Measurements from ENCODE around the gene SYT1. TPM values are rescaled to one million over a fixed set of nuclear protein-coding genes. Genes with fewer than 3 reads are reported as not detected.

Gene SYT1
- total RNA-seq, 5 donors from 2014 or later (not counting 1 experiment from before 2014, with no cell fraction given): 0.09 TPM; not detected in 3

- ChIA-PET POLR2A (no interaction called here), CTCF (no interaction called here)
- Histone ChIP-seq H3K9me3 (no peaks in the 10 kb centered on the region), H3K4me1 (ENCODE audit: control insufficient read depth in 1 of 2, extremely low read depth in 1 of 2, insufficient read depth in 2 of 2, low read length in 2 of 2) (no peaks in the 10 kb centered on the region), H3K36me3 (ENCODE audit: control insufficient read depth in 2 of 2, extremely low read depth in 1 of 2, insufficient read depth in 1 of 2, low read length in 1 of 2) (no peaks in the 10 kb centered on the region), H3K27me3 (replicated peaks in 1 of 2; ENCODE audit: control insufficient read depth in 2 of 2, extremely low read depth in 1 of 2, insufficient read depth in 2 of 2, low read length in 1 of 2) (no peaks in the 10 kb centered on the region), H3K27ac (ENCODE audit: low read length) (no peak overlapping the region), H3K4me3 (ENCODE audit: control insufficient read depth in 1 of 2, extremely low read depth in 1 of 2, low read length in 1 of 2) (no peak overlapping the region)
- H3K27ac Mint-ChIP-seq: no peak overlapping the region
- no peak for ATAC-seq (replicated peaks in 1 of 4)
- DNase-seq: no peak
- whole genome bisulfite sequencing (ENCODE audit: insufficient coverage): 23% methylated on average over 1 of the region's 9 CpGs
- H3K36me3 Mint-ChIP-seq: no peaks in the 10 kb centered on the region
- H3K27me3 Mint-ChIP-seq: no peaks in the 10 kb centered on the region
- no peak overlapping the region for H3K4me3 Mint-ChIP-seq
- H3K9me3 Mint-ChIP-seq: peaks cover 0 to 15% (median 0%) of the 10 kb centered on the region in 3 donors
- H3K4me1 Mint-ChIP-seq: no peaks in the 10 kb centered on the region
Measured at GRCh38 chr12:79302162-79302814, 437.7 kb downstream of the SYT1 start.

- ChIA-PET CTCF (no interaction called here), POLR2A (no interaction called here)
Measured at GRCh38 chr12:79307340-79307739, 442.8 kb downstream of the SYT1 start.

GRCh38 chr12:79309039-79309438 is 444.5 kb downstream of the SYT1 start:
- Mint-ChIP-seq H3K4me1 (no peaks in the 10 kb centered on the region), H3K36me3 (no peaks in the 10 kb centered on the region), H3K9me3 (peaks cover 0 to 23% (median 7%) of the 10 kb centered on the region in 3 donors), H3K4me3 (no peak overlapping the region), H3K27me3 (no peaks in the 10 kb centered on the region), H3K27ac (no peak overlapping the region)
- Histone ChIP-seq H3K9me3 (no peaks in the 10 kb centered on the region), H3K4me3 (ENCODE audit: control insufficient read depth in 1 of 2, extremely low read depth in 1 of 2, low read length in 1 of 2) (no peak overlapping the region), H3K4me1 (ENCODE audit: control insufficient read depth in 1 of 2, extremely low read depth in 1 of 2, insufficient read depth in 2 of 2, low read length in 2 of 2) (no peaks in the 10 kb centered on the region), H3K36me3 (ENCODE audit: control insufficient read depth in 2 of 2, extremely low read depth in 1 of 2, insufficient read depth in 1 of 2, low read length in 1 of 2) (no peaks in the 10 kb centered on the region), H3K27me3 (replicated peaks in 1 of 2; ENCODE audit: control insufficient read depth in 2 of 2, extremely low read depth in 1 of 2, insufficient read depth in 2 of 2, low read length in 1 of 2) (no peaks in the 10 kb centered on the region), H3K27ac (ENCODE audit: low read length) (no peak overlapping the region)
- no peak for ATAC-seq (replicated peaks in 1 of 4)
- POLR2A ChIA-PET: no interaction called here
- DNase-seq: no peak
- CTCF ChIA-PET: no interaction called here
- no CpG with 5 or more reads among the region's 2 CpGs for WGBS (ENCODE audit: insufficient coverage)

More at GRCh38 chr12:79307340-79307739, 442.8 kb downstream of the SYT1 start:
- H3K4me3 ChIP-seq (ENCODE audit: control insufficient read depth in 1 of 2, extremely low read depth in 1 of 2, low read length in 1 of 2): no peak overlapping the region
- Mint-ChIP-seq H3K36me3 (no peaks in the 10 kb centered on the region), H3K27me3 (no peaks in the 10 kb centered on the region), H3K27ac (no peak overlapping the region), H3K4me1 (no peaks in the 10 kb centered on the region), H3K9me3 (peaks cover 0 to 24% (median 0%) of the 10 kb centered on the region in 3 donors), H3K4me3 (no peak overlapping the region)
- no peak overlapping the region for H3K27ac ChIP-seq (ENCODE audit: low read length)
- H3K9me3 ChIP-seq: no peaks in the 10 kb centered on the region
- H3K27me3 ChIP-seq (replicated peaks in 1 of 2; ENCODE audit: control insufficient read depth in 2 of 2, extremely low read depth in 1 of 2, insufficient read depth in 2 of 2, low read length in 1 of 2): no peaks in the 10 kb centered on the region
- no peak for ATAC-seq (replicated peaks in 1 of 4)
- WGBS (ENCODE audit: insufficient coverage): 98% methylated on average over 4 of the region's 16 CpGs
- DNase-seq: no peak
- H3K4me1 ChIP-seq (ENCODE audit: control insufficient read depth in 1 of 2, extremely low read depth in 1 of 2, insufficient read depth in 2 of 2, low read length in 2 of 2): no peaks in the 10 kb centered on the region
- no peaks in the 10 kb centered on the region for H3K36me3 ChIP-seq (ENCODE audit: control insufficient read depth in 2 of 2, extremely low read depth in 1 of 2, insufficient read depth in 1 of 2, low read length in 1 of 2)

GRCh38 chr12:79317179-79317847 is 452.7 kb downstream of the SYT1 start:
- H3K27me3 ChIP-seq (replicated peaks in 1 of 2; ENCODE audit: control insufficient read depth in 2 of 2, extremely low read depth in 1 of 2, insufficient read depth in 2 of 2, low read length in 1 of 2): no peaks in the 10 kb centered on the region
- H3K4me3 ChIP-seq (ENCODE audit: control insufficient read depth in 1 of 2, extremely low read depth in 1 of 2, low read length in 1 of 2): no peak overlapping the region
- no peaks in the 10 kb centered on the region for H3K36me3 Mint-ChIP-seq
- H3K4me1 Mint-ChIP-seq: no peaks in the 10 kb centered on the region
- peaks cover 0 to 12% (median 11%) of the 10 kb centered on the region in 3 donors for H3K9me3 Mint-ChIP-seq
- H3K27ac ChIP-seq (ENCODE audit: low read length): no peak overlapping the region
- DNase-seq (no peak), ATAC-seq (replicated peaks in 1 of 4) (no peak)
- H3K27ac Mint-ChIP-seq: no peak overlapping the region
- H3K4me3 Mint-ChIP-seq: no peak overlapping the region
- WGBS (ENCODE audit: insufficient coverage): 76% methylated on average over 8 of the region's 10 CpGs
- ChIA-PET POLR2A (interaction anchor here in 1 of 2 donors (0.5 kb wide), 1 partner anchor 33 kb away, joined by 3 read pairs; no protein-coding TSS in a partner anchor), CTCF (no interaction called here)
- H3K9me3 ChIP-seq: no peaks in the 10 kb centered on the region
- H3K27me3 Mint-ChIP-seq: no peaks in the 10 kb centered on the region
- no peaks in the 10 kb centered on the region for H3K4me1 ChIP-seq (ENCODE audit: control insufficient read depth in 1 of 2, extremely low read depth in 1 of 2, insufficient read depth in 2 of 2, low read length in 2 of 2)
- H3K36me3 ChIP-seq (ENCODE audit: control insufficient read depth in 2 of 2, extremely low read depth in 1 of 2, insufficient read depth in 1 of 2, low read length in 1 of 2): no peaks in the 10 kb centered on the region

GRCh38 chr12:79322905-79323304 is 458.3 kb downstream of the SYT1 start:
- DNase-seq (no peak), ATAC-seq (replicated peaks in 1 of 4) (no peak)
- Histone ChIP-seq H3K36me3 (ENCODE audit: control insufficient read depth in 2 of 2, extremely low read depth in 1 of 2, insufficient read depth in 1 of 2, low read length in 1 of 2) (no peaks in the 10 kb centered on the region), H3K4me3 (ENCODE audit: control insufficient read depth in 1 of 2, extremely low read depth in 1 of 2, low read length in 1 of 2) (no peak overlapping the region), H3K27me3 (replicated peaks in 1 of 2; ENCODE audit: control insufficient read depth in 2 of 2, extremely low read depth in 1 of 2, insufficient read depth in 2 of 2, low read length in 1 of 2) (no peaks in the 10 kb centered on the region), H3K9me3 (no peaks in the 10 kb centered on the region), H3K4me1 (ENCODE audit: control insufficient read depth in 1 of 2, extremely low read depth in 1 of 2, insufficient read depth in 2 of 2, low read length in 2 of 2) (no peaks in the 10 kb centered on the region), H3K27ac (ENCODE audit: low read length) (no peak overlapping the region)
- Mint-ChIP-seq H3K36me3 (no peaks in the 10 kb centered on the region), H3K9me3 (peaks cover 0 to 4% (median 0%) of the 10 kb centered on the region in 3 donors), H3K27me3 (no peaks in the 10 kb centered on the region), H3K4me3 (no peak overlapping the region), H3K4me1 (no peaks in the 10 kb centered on the region), H3K27ac (no peak overlapping the region)
- WGBS (ENCODE audit: insufficient coverage): no CpG with 5 or more reads among the region's 1 CpG
- ChIA-PET CTCF (no interaction called here), POLR2A (no interaction called here)

- POLR2A ChIA-PET: no interaction called here
- no peaks in the 10 kb centered on the region for H3K36me3 ChIP-seq (ENCODE audit: control insufficient read depth in 2 of 2, extremely low read depth in 1 of 2, insufficient read depth in 1 of 2, low read length in 1 of 2)
- DNase-seq: no peak
- H3K9me3 Mint-ChIP-seq: no peaks in the 10 kb centered on the region
- H3K4me1 ChIP-seq (ENCODE audit: control insufficient read depth in 1 of 2, extremely low read depth in 1 of 2, insufficient read depth in 2 of 2, low read length in 2 of 2): no peaks in the 10 kb centered on the region
- no CpG with 5 or more reads among the region's 3 CpGs for WGBS (ENCODE audit: insufficient coverage)
- H3K27ac Mint-ChIP-seq: no peak overlapping the region
- CTCF ChIA-PET: no interaction called here
- H3K27me3 Mint-ChIP-seq: no peaks in the 10 kb centered on the region
- H3K9me3 ChIP-seq: no peaks in the 10 kb centered on the region
- no peaks in the 10 kb centered on the region for H3K27me3 ChIP-seq (replicated peaks in 1 of 2; ENCODE audit: control insufficient read depth in 2 of 2, extremely low read depth in 1 of 2, insufficient read depth in 2 of 2, low read length in 1 of 2)
- no peak for ATAC-seq (replicated peaks in 1 of 4)
- no peak overlapping the region for H3K4me3 ChIP-seq (ENCODE audit: control insufficient read depth in 1 of 2, extremely low read depth in 1 of 2, low read length in 1 of 2)
- no peak overlapping the region for H3K27ac ChIP-seq (ENCODE audit: low read length)
- no peaks in the 10 kb centered on the region for H3K36me3 Mint-ChIP-seq
- H3K4me1 Mint-ChIP-seq: no peaks in the 10 kb centered on the region
- H3K4me3 Mint-ChIP-seq: no peak overlapping the region
Measured at GRCh38 chr12:79324571-79324970, 460.0 kb downstream of the SYT1 start.
